K562 (cell line): ENCODE results near the gene DEDD. TPM values are rescaled to one million over a fixed set of nuclear protein-coding genes. Genes with fewer than 3 reads are reported as not detected.

Source experiments
- ARID1B ChIP-seq: fragments of 450-650 bp; IDR thresholded peaks from 2 replicates; pipeline ENCODE4 v1.6.1; 2016; ENCODE audit warnings: antibody characterized with exemption, mild to moderate bottlenecking, inconsistent platforms
- ASH1L ChIP-seq: fragments of 450-650 bp; IDR thresholded peaks from 2 replicates; pipeline ENCODE4 v1.6.1; 2018; ENCODE audit warnings: borderline replicate concordance, mild to moderate bottlenecking, low read depth; ENCODE audit not compliant: partially characterized antibody
- ATF1 ChIP-seq, 2 experiments: fragments of 450-650 bp in 1 of 2; IDR thresholded peaks; 2 replicates each; pipeline ENCODE4 v1.6.1; 2016; ENCODE audit warnings: missing compliant biosample characterization in 1 of 2, missing genetic modification characterization in 1 of 2
- CTCF ChIP-seq, 3 experiments: IDR thresholded peaks in 2 of 3; conservative IDR thresholded peaks in 1 of 3; 2 replicates each; pipeline ENCODE4 v1.5.1; 2011 to 2012; ENCODE audit warnings: low read length in 3 of 3, mild to moderate bottlenecking in 3 of 3, control low read depth in 2 of 3, improper control_type of control experiment in 1 of 3, inconsistent platforms in 1 of 3, low read depth in 1 of 3, mixed read lengths in 1 of 3, moderate library complexity in 1 of 3; ENCODE audit not compliant: insufficient read depth in 2 of 3
- FOXJ2 ChIP-seq: fragments of 200-800 bp; sonication (Bioruptor generic); IDR thresholded peaks from 2 replicates; pipeline ENCODE4 v1.6.1; 2016; ENCODE audit warnings: missing genetic modification characterization, missing compliant biosample characterization
- GABPB2 ChIP-seq: fragments of 250-450 bp; sonication (Bioruptor Pico); conservative IDR thresholded peaks from 2 replicates; pipeline ENCODE4 v1.5.1; 2021; ENCODE audit warnings: mild to moderate bottlenecking
- GATAD2A ChIP-seq: fragments of 450-650 bp; IDR thresholded peaks from 2 replicates; pipeline ENCODE4 v1.6.1; 2017
- HOXB6 ChIP-seq: fragments of 250-450 bp; sonication (Bioruptor Pico); IDR thresholded peaks from 2 replicates; pipeline ENCODE4 v1.5.1; 2022; ENCODE audit warnings: mild to moderate bottlenecking, borderline replicate concordance
- ILK ChIP-seq: fragments of 450-650 bp; IDR thresholded peaks from 2 replicates; pipeline ENCODE4 v1.6.1; 2016; ENCODE audit warnings: missing genetic modification characterization, low read depth, mild to moderate bottlenecking, missing compliant biosample characterization, moderate library complexity, borderline replicate concordance
- KLF1 ChIP-seq: fragments of 450-650 bp; IDR thresholded peaks from 2 replicates; pipeline ENCODE4 v1.6.1; 2016; ENCODE audit warnings: missing genetic modification characterization, missing compliant biosample characterization
- MXI1 ChIP-seq: IDR thresholded peaks from 2 replicates; pipeline ENCODE4 v1.6.1; 2011; ENCODE audit warnings: low read depth, mild to moderate bottlenecking, improper control_type of control experiment, low read length
- NCOA1 ChIP-seq: fragments of 450-650 bp; IDR thresholded peaks from 2 replicates; pipeline ENCODE4 v1.6.1; 2016; ENCODE audit warnings: low read depth
- NR2C2 ChIP-seq, 2 experiments: fragments of 200-800 bp in 1 of 2; sonication (Bioruptor generic) in 1 of 2; sonication (generic) in 1 of 2; formaldehyde crosslinking in 1 of 2; IDR thresholded peaks; 2 replicates each; pipeline versions ENCODE4 v1.6.1 to v1.8.0; 2016 to 2022; ENCODE audit warnings: mild to moderate bottlenecking in 1 of 2, missing compliant biosample characterization in 1 of 2, missing genetic modification characterization in 1 of 2, missing genetic modification reagents in 1 of 2
- NR3C1 ChIP-seq: sonication (generic); formaldehyde crosslinking; IDR thresholded peaks from 2 replicates; pipeline ENCODE4 v1.8.1; 2022; ENCODE audit warnings: missing genetic modification reagents
- RBFOX2 ChIP-seq: fragments of 200-400 bp; formaldehyde crosslinking; IDR thresholded peaks from 2 replicates; pipeline ENCODE4 v1.6.1; 2017; ENCODE audit warnings: low read depth, mild to moderate bottlenecking, low read length, moderate library complexity
- SMARCA4 ChIP-seq: fragments of 450-650 bp; IDR thresholded peaks from 2 replicates; pipeline ENCODE4 v1.6.1; 2016
- STAG1 ChIP-seq: sonication (generic); formaldehyde crosslinking; IDR thresholded peaks from 2 replicates; pipeline ENCODE4 v1.5.0; 2020; ENCODE audit warnings: missing genetic modification reagents, borderline replicate concordance
- TBP ChIP-seq: optimal IDR thresholded peaks from 2 replicates; pipeline ENCODE3; 2011; ENCODE audit warnings: low read depth, low read length, improper control_type of control experiment
- U2AF1 ChIP-seq: fragments of 200-400 bp; formaldehyde crosslinking; optimal IDR thresholded peaks from 2 replicates; pipeline ENCODE3; 2017; ENCODE audit warnings: mild to moderate bottlenecking, low read depth, low read length, moderate library complexity
- UBTF ChIP-seq, 2 experiments: IDR thresholded peaks; 2 replicates each; pipeline ENCODE4 v1.6.1; 2012; ENCODE audit warnings: improper control_type of control experiment in 2 of 2, low read depth in 2 of 2, low read length in 2 of 2, borderline replicate concordance in 1 of 2
- ZBTB17 ChIP-seq: fragments of 450-650 bp; formaldehyde crosslinking; IDR thresholded peaks from 2 replicates; pipeline ENCODE4 v1.4.0; 2020; ENCODE audit warnings: mild to moderate bottlenecking
- ZNF165 ChIP-seq: fragments of 250-450 bp; sonication (Bioruptor Pico); IDR thresholded peaks from 2 replicates; pipeline ENCODE4 v1.4.0; 2020; ENCODE audit warnings: borderline replicate concordance
- ZSCAN32 ChIP-seq: fragments of 450-650 bp; formaldehyde crosslinking; IDR thresholded peaks from 2 replicates; pipeline ENCODE4 v1.4.0; 2020; ENCODE audit warnings: mild to moderate bottlenecking, moderate library complexity
- polyA plus RNA-seq, 8 experiments: library from polyadenylated mRNA; depleted of rRNA in 4 of 8; stranded (reverse) in 5 of 8; unstranded in 3 of 8; fragments of >200 nt; fragmentation: Nextera tagmentation in 2 of 8; fragmentation: Illumina TruSeq in 1 of 8; extraction: Ambion mirVana in 2 of 8; extraction: Trizol in 1 of 8; gene quantifications; 2 replicates each; pipeline versions ENCODE4 v1.2.1 to v1.2.3, GENCODE V29; 2011 to 2014; ENCODE audit warnings: inconsistent platforms in 1 of 8, missing spikeins in 1 of 8
- total RNA-seq, 7 experiments: library from RNA; depleted of rRNA in 6 of 7; stranded (reverse); fragments of >200 nt in 6 of 7; fragmentation: Illumina TruSeq in 2 of 7; extraction: Trizol in 2 of 7; gene quantifications; 2 replicates each; pipeline versions ENCODE4 v1.2.1 to v1.2.3, GENCODE V29; 2011 to 2021; ENCODE audit warnings: low replicate concordance in 1 of 7
- TF ChIP-seq, protein P1 (sequence below): sonication (generic); formaldehyde crosslinking; IDR thresholded peaks from 2 replicates; pipeline ENCODE4 v1.9.0; 2022; ENCODE audit warnings: mild to moderate bottlenecking, missing genetic modification reagents

DEDD gene
- total and polyA plus RNA-seq, 9 of the 15 experiments (the other 6 are each of a cell fraction or from before 2014, with no cell fraction given), result 11.6 to 41.0 (median 16.8) TPM

GRCh38 chr1:161165742-161166668 is 33.5 kb upstream of the DEDD start, which contains the start of gene PPOX (continued):
- TF ChIP-seq CTCF (IDR thresholded peaks at IDR 0.05 in 2 of 3, conservative IDR thresholded peaks at IDR 0.05 in 1 of 3; ENCODE audit: insufficient read depth in 2 of 3, low read depth in 1 of 3, low read length in 3 of 3) (peak; percentile 69 to 85 (median 72)), UBTF (IDR thresholded peaks at IDR 0.05; ENCODE audit: borderline replicate concordance in 1 of 2, low read depth in 2 of 2, low read length in 2 of 2) (peak; percentile 83 to 91; a peak in 3 of 4 replicates), RBFOX2 (peak; percentile 97), HOXB6 (CRISPR knock-in tag) (no peak), NCOA1 (peak; percentile 89), NR3C1 (CRISPR knock-in tag) (no peak), SMARCA4 (peak; percentile 98), FOXJ2 (tag) (peak; percentile 100), ARID1B (peak; percentile 100), MXI1 (peak; percentile 34; the same call in 1 of the 2 replicates), ZNF165 (CRISPR knock-in tag) (no peak), NR2C2 (CRISPR knock-in tag; IDR thresholded peaks at IDR 0.05) (no peak), NR2C2 (tag; IDR thresholded peaks at IDR 0.05) (peak; percentile 60), U2AF1 (no peak), GATAD2A (0 out of 2 replicates have a peak, but pooled peaks have one; percentile 9), KLF1 (peak; percentile 100), ILK (tag) (no peak), ZBTB17 (peak; percentile 77; the same call in 1 of the 2 replicates), ZSCAN32 (CRISPR knock-in tag) (no peak), STAG1 (CRISPR knock-in tag) (no peak), ASH1L (no peak), GABPB2 (CRISPR knock-in tag) (no peak), ATF1 (CRISPR knock-in tag; IDR thresholded peaks at IDR 0.05) (no peak), ATF1 (tag; IDR thresholded peaks at IDR 0.05) (peak; percentile 88), TBP (peak; percentile 82)
- TF ChIP-seq, protein P1, sequence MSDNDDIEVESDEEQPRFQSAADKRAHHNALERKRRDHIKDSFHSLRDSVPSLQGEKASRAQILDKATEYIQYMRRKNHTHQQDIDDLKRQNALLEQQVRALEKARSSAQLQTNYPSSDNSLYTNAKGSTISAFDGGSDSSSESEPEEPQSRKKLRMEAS, result peak; percentile 90
